HepG2 (cell line): Measurements from ENCODE around the gene ADRM1. TPM values are rescaled to one million over a fixed set of nuclear protein-coding genes. Genes with fewer than 3 reads are reported as not detected.

Experiments used
- ATAC-seq: fragments of 200-7000 bp; cut with Tn5 transposase; 3 replicates; pipeline ENCODE4 v1.9.1; 2020; ENCODE audit warnings: mild to moderate bottlenecking, moderate library complexity
- BruUV-seq: library from RNA; stranded (reverse); fragments of 400-500 nt; replicated peaks from 2 replicates; lab custom pipeline; 2021; lab: Mats Ljungman, UMichigan
- CTCF ChIA-PET: fragments of 300-600 bp; formaldehyde crosslinking; extraction: SDS; loops from one replicate; lab custom pipeline; 2021; ENCODE audit warnings: low total read pairs, inconsistent platforms, low intra/inter-chr PET ratio; lab: Yijun Ruan, JAX
- POLR2A ChIA-PET: fragments of 350-600 bp; sonication (Branson Sonifier 250); formaldehyde crosslinking; loops from one replicate; lab custom pipeline; 2020; ENCODE audit warnings: antibody characterized with exemption, inconsistent platforms; lab: Yijun Ruan, JAX
- DNase-seq: peaks from one replicate; pipeline ENCODE4 v3.0.0-alpha.2; 2015; ENCODE audit warnings: low spot score
- FAIRE-seq: peaks from 3 replicates; lab custom pipeline; 2011; peaks lifted over from hg19 to GRCh38; lab: Jason Lieb, UNC
- H2AFZ ChIP-seq: one replicate; pipeline ENCODE4 v1.6.1; 2011; ENCODE audit warnings: low read length, inconsistent platforms
- H3K27ac ChIP-seq: fragments of 300-600 bp; 3 replicates; pipeline ENCODE4 v1.8.0; 2011; ENCODE audit warnings: mixed run types, mild to moderate bottlenecking, mixed read lengths, low read length, inconsistent platforms; ENCODE audit not compliant: insufficient read depth; ENCODE audit errors: extremely low read length
- H3K27me3 ChIP-seq, 2 experiments: fragments of 200-600 bp in 1 of 2; 2 replicates in 1 of 2; 3 replicates in 1 of 2; pipeline versions ENCODE4 v1.6.0 to v1.8.0; 2011; ENCODE audit warnings: low read length in 2 of 2, mild to moderate bottlenecking in 2 of 2, moderate library complexity in 2 of 2, inconsistent platforms in 1 of 2; ENCODE audit not compliant: insufficient read depth in 2 of 2, control insufficient read depth in 1 of 2
- H3K36me3 ChIP-seq, 2 experiments: fragments of 200-600 bp in 1 of 2; replicated peaks in 1 of 2; 2 replicates in 1 of 2; 3 replicates in 1 of 2; pipeline versions ENCODE4 v1.5.1 to v1.8.0; 2011; ENCODE audit warnings: low read length in 2 of 2, inconsistent platforms in 1 of 2; ENCODE audit not compliant: insufficient read depth in 2 of 2, control insufficient read depth in 1 of 2
- H3K4me1 ChIP-seq: 2 replicates; pipeline ENCODE4 v1.5.1; 2012; ENCODE audit warnings: low read length, inconsistent platforms; ENCODE audit not compliant: insufficient read depth
- H3K4me2 ChIP-seq: 2 replicates; pipeline ENCODE4 v1.6.0; 2011; ENCODE audit warnings: low read depth, low read length, inconsistent platforms
- H3K4me3 ChIP-seq, 3 experiments: fragments of 200-600 bp in 1 of 3; sonication (generic), shearing (Covaris generic) in 1 of 3; replicated peaks in 1 of 3; 2 replicates each; pipeline ENCODE4 v1.5.1; 2011 to 2016; ENCODE audit warnings: low read length in 3 of 3, inconsistent platforms in 2 of 3, low read depth in 2 of 3, mild to moderate bottlenecking in 2 of 3, control low read depth in 1 of 3, mixed read lengths in 1 of 3; ENCODE audit not compliant: insufficient read depth in 1 of 3
- H3K79me2 ChIP-seq: one replicate; pipeline ENCODE4 v1.6.1; 2011; ENCODE audit warnings: low read length, inconsistent platforms; ENCODE audit not compliant: insufficient read depth
- H3K9ac ChIP-seq: 2 replicates; pipeline ENCODE4 v1.6.0; 2011; ENCODE audit warnings: mild to moderate bottlenecking, low read depth, low read length, inconsistent platforms; ENCODE audit not compliant: insufficient read depth
- H3K9me3 ChIP-seq: 2 replicates; pipeline ENCODE4 v1.5.1; 2012; ENCODE audit warnings: mild to moderate bottlenecking, low read length
- H4K20me1 ChIP-seq: 2 replicates; pipeline ENCODE4 v1.6.0; 2011; ENCODE audit warnings: inconsistent platforms, mild to moderate bottlenecking, low read length, moderate library complexity; ENCODE audit not compliant: insufficient read depth
- ERF ChIP-seq: IDR thresholded peaks from 2 replicates; pipeline ENCODE4 v1.6.1; 2018; ENCODE audit warnings: missing biosample characterization, missing genetic modification reagents
- MXI1 ChIP-seq: IDR thresholded peaks from 3 replicates; pipeline ENCODE4 v1.6.1; 2012; ENCODE audit warnings: low read depth, low read length, inconsistent platforms, borderline replicate concordance
- MYNN ChIP-seq: sonication (generic); formaldehyde crosslinking; IDR thresholded peaks from 2 replicates; pipeline ENCODE4 v1.4.0; 2020; ENCODE audit warnings: mild to moderate bottlenecking, low read depth, missing genetic modification reagents
- NR2F1 ChIP-seq, 2 experiments: fragments of 450-650 bp in 1 of 2; formaldehyde crosslinking in 1 of 2; IDR thresholded peaks; 2 replicates each; pipeline versions ENCODE4 v1.5.0 to v1.6.1; 2016 to 2020; ENCODE audit warnings: mild to moderate bottlenecking in 1 of 2, missing compliant biosample characterization in 1 of 2, missing genetic modification reagents in 1 of 2, moderate library complexity in 1 of 2
- POLR2AphosphoS5 ChIP-seq: IDR thresholded peaks from 2 replicates; pipeline ENCODE4 v1.6.1; 2012; ENCODE audit warnings: low read depth, low read length
- SCMH1 ChIP-seq: sonication (generic); formaldehyde crosslinking; IDR thresholded peaks from 2 replicates; pipeline ENCODE4 v1.9.0; 2021; ENCODE audit warnings: missing genetic modification reagents, mild to moderate bottlenecking, borderline replicate concordance
- ZNF230 ChIP-seq: sonication (generic); formaldehyde crosslinking; IDR thresholded peaks from 2 replicates; pipeline ENCODE4 v1.4.0; 2020; ENCODE audit warnings: mild to moderate bottlenecking, missing genetic modification reagents
- ZNF484 ChIP-seq: sonication (generic); formaldehyde crosslinking; IDR thresholded peaks from 2 replicates; pipeline ENCODE4 v1.5.1; 2020; ENCODE audit warnings: mild to moderate bottlenecking, low read depth, missing genetic modification reagents, borderline replicate concordance
- ZNF773 ChIP-seq: sonication (generic); formaldehyde crosslinking; IDR thresholded peaks from 2 replicates; pipeline ENCODE4 v1.4.0; 2020; ENCODE audit warnings: missing genetic modification reagents, borderline replicate concordance
- ZSCAN22 ChIP-seq: sonication (generic); formaldehyde crosslinking; IDR thresholded peaks from 2 replicates; pipeline ENCODE4 v1.4.0; 2020; ENCODE audit warnings: mild to moderate bottlenecking, missing genetic modification reagents
- WGBS: methylation state at CpG from one replicate; pipeline ENCODE4 v1.1.6; 2017; ENCODE audit warnings: low lambda C conversion rate; 5-methylcytosine and 5-hydroxymethylcytosine counted together
- in situ Hi-C: cut with HindIII; loops from 2 replicates; pipeline ENCODE4 v1.10.0; 2017; ENCODE audit warnings: low pct_unique_long_range_greater_than_20kb; ENCODE audit not compliant: extremely low pct_ligation_motif_present
- intact Hi-C: fragments of 100-400 bp; cut with micrococcal nuclease; formaldehyde crosslinking; loops from one replicate; pipeline ENCODE4 v1.10.0; 2022; ENCODE audit not compliant: unreplicated experiment
- polyA plus RNA-seq, 8 experiments: library from polyadenylated mRNA; depleted of rRNA in 3 of 8; stranded (reverse) in 7 of 8; unstranded in 1 of 8; fragments of >200 nt; fragmentation: Illumina TruSeq in 4 of 8; extraction: Trizol in 4 of 8; gene quantifications; 2 replicates each; pipeline versions ENCODE4 v1.2.1 to v1.2.3, GENCODE V29; 2011 to 2016; ENCODE audit warnings: low read depth in 4 of 8, missing spikeins in 1 of 8, mixed read lengths in 1 of 8; ENCODE audit not compliant: insufficient read depth in 1 of 8
- total RNA-seq, 5 experiments: library from RNA; depleted of rRNA; stranded (reverse); fragments of >200 nt; fragmentation: Illumina TruSeq; extraction: Trizol; gene quantifications; 2 replicates each; pipeline ENCODE4 v1.2.3, GENCODE V29; 2016; ENCODE audit warnings: low read depth in 1 of 5
- TF ChIP-seq, protein P1 (sequence below): sonication (generic); formaldehyde crosslinking; IDR thresholded peaks from 2 replicates; pipeline ENCODE4 v1.8.0; 2022; ENCODE audit warnings: mild to moderate bottlenecking, missing genetic modification reagents, borderline replicate concordance
- TF ChIP-seq, protein P2 (sequence below): IDR thresholded peaks from 2 replicates; pipeline ENCODE4 v1.6.1; 2016; ENCODE audit warnings: mild to moderate bottlenecking

Gene ADRM1
- total and polyA plus RNA-seq, 2 of the 13 experiments (the other 11 are each of a cell fraction or from before 2014, with no cell fraction given) = 92.9 to 154 TPM

DNA sequence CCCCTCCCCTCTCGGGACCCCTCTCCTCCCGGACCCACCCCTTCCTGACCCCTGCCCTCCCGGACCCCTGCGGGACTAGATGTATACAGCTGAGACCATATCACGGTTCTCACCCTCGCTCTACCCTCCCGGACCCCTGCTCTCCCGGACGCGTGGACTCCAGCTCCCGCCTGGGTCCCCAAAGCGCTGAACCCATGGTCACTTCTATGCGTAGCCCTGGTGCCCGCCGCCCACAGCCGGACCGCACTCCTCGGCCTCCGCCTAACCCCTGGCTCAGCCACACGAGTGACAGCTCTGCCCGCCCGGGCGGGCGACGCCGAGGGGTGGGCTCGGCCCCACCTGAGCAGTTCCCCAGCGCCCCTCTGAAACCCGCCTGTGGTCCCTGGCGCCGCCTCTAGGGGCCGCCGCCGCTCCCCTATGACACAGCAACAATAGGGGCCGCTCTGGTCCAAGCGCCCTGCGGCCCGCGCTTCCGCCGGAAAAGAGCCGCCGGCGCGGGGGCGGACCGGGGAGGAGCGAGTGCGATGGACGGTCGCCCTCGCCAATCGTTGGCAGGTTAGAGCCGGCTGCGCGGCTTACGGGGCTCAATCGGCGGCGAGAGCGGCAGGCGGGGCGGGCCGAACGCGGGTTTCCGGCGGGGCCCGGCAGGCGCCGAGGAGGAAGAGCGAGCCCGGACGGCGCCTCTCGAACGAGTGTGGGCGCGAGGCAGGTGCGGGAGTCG lies at the start of gene ADRM1 (continued):
- TF ChIP-seq MYNN (CRISPR knock-in tag) = 0 out of 2 replicates have a peak, but pooled peaks have one; percentile 82
- TF ChIP-seq SCMH1 (CRISPR knock-in tag) = no peak
- TF ChIP-seq, protein P1, sequence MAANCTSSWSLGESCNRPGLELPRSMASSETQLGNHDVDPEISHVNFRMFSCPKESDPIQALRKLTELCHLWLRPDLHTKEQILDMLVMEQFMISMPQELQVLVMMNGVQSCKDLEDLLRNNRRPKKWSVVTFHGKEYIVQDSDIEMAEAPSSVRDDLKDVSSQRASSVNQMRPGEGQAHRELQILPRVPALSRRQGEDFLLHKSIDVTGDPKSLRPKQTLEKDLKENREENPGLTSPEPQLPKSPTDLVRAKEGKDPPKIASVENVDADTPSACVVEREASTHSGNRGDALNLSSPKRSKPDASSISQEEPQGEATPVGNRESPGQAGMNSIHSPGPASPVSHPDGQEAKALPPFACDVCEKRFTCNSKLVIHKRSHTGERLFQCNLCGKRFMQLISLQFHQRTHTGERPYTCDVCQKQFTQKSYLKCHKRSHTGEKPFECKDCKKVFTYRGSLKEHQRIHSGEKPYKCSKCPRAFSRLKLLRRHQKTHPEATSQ (CRISPR knock-in tag) = no peak
- peak; percentile 98 for TF ChIP-seq ERF
- peak in 1 of 2 experiments; percentile 20; a peak in 1 of 4 replicates for TF ChIP-seq NR2F1 (CRISPR knock-in tag; IDR thresholded peaks at IDR 0.05)
- TF ChIP-seq ZNF773 (CRISPR knock-in tag) = peak; percentile 56; the same call in 1 of the 2 replicates
- peak; percentile 54 for TF ChIP-seq POLR2AphosphoS5
- no peak for TF ChIP-seq ZNF230 (CRISPR knock-in tag)
- TF ChIP-seq, protein P2, sequence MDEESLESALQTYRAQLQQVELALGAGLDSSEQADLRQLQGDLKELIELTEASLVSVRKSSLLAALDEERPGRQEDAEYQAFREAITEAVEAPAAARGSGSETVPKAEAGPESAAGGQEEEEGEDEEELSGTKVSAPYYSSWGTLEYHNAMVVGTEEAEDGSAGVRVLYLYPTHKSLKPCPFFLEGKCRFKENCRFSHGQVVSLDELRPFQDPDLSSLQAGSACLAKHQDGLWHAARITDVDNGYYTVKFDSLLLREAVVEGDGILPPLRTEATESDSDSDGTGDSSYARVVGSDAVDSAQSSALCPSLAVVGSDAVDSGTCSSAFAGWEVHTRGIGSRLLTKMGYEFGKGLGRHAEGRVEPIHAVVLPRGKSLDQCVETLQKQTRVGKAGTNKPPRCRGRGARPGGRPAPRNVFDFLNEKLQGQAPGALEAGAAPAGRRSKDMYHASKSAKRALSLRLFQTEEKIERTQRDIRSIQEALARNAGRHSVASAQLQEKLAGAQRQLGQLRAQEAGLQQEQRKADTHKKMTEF (CRISPR knock-in tag) = peak; percentile 92
- TF ChIP-seq MXI1 = peak; percentile 89

DNA sequence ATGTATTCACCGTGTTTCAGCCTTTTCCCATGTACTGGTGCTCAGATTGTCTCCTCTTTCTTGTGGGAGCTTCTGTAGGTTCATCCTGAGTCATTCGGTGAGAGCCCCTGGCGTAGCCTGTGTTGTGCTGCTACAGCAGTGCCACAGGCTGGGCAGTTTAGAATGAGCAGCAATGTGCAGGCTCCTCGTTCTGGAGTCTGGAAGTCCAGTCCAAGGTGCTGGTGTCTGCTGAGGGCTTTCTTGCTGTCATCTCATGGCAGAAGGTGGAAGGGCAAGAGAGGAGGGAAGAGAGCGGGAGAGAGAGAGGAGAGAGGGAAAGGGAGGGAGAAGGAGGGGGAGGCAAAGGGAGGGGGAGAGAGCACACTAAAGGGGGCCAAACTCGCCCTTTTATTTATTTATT lies 49.4 kb upstream of the ADRM1 start:
- FAIRE-seq (no peak), ATAC-seq (no peak)
- H3K4me3 ChIP-seq = no peak overlapping the region
- no peaks in the 10 kb centered on the region for H3K9me3 ChIP-seq
- TF ChIP-seq ZNF484 = no peak
- no peak for TF ChIP-seq ZSCAN22 (CRISPR knock-in tag)
- TF ChIP-seq, all 625 proteins: peak for 0
- peaks cover 19 to 30% of the 10 kb centered on the region in 2 experiments; a peak in 4 of 5 replicates for H3K36me3 ChIP-seq
- H4K20me1 ChIP-seq = peaks cover 50% of the 10 kb centered on the region
- H2AFZ ChIP-seq = no peak overlapping the region
- H3K4me2 ChIP-seq = no peak overlapping the region
- in situ Hi-C loops = no loop called here
- POLR2A ChIA-PET = no interaction called here
- 93% methylated on average over 6 of the region's 6 CpGs for WGBS
- peaks cover 18% of the 10 kb centered on the region for H3K4me1 ChIP-seq
- BruUV-seq = no TSS peak
- CTCF ChIA-PET = no interaction called here
- no peak for DNase-seq
- no peak overlapping the region for H3K9ac ChIP-seq
- no peaks in the 10 kb centered on the region for H3K27me3 ChIP-seq
- intact Hi-C loops = no loop called here
- peaks cover 59% of the 10 kb centered on the region for H3K79me2 ChIP-seq
- H3K27ac ChIP-seq = no peak overlapping the region
